ENCODE data around the gene ID3.
A peak's percentile ranks its signal among the peaks of the same experiment; 100 is the strongest.
"Not testable (repeated sequence)": the region's sequence is repeated elsewhere in the genome, so short reads cannot be mapped to it uniquely, and the experiment has no call there.

Gene ID3

GRCh38 chr1:23588749-23589548, 29.6 kb upstream of the ID3 start:
- Histone ChIP-seq H3K9ac (ENCODE audit: low read depth in 1 of 2, low read length in 2 of 2) (no peak overlapping the region), H3K36me3 (ENCODE audit: control insufficient read depth in 1 of 2, insufficient read depth in 2 of 2, low read length in 2 of 2) (no peaks in the 10 kb centered on the region), H3K27me3 (ENCODE audit: control insufficient read depth in 1 of 2, insufficient read depth in 2 of 2, low read length in 2 of 2) (no peaks in the 10 kb centered on the region), H3K4me1 (ENCODE audit: control insufficient read depth in 1 of 2, insufficient read depth in 2 of 2, low read length in 2 of 2) (peaks cover 0 to 17% of the 10 kb centered on the region in 2 donors), H3K27ac (ENCODE audit: low read depth, low read length) (no peak overlapping the region), H3K9me3 (ENCODE audit: control insufficient read depth in 1 of 2, low read length in 2 of 2) (no peaks in the 10 kb centered on the region), H3K4me3 (ENCODE audit: low read depth in 1 of 2, low read length in 2 of 2) (no peak overlapping the region)

- Histone ChIP-seq H3K9me3 (ENCODE audit: control insufficient read depth in 1 of 2, low read length in 2 of 2) (no peaks in the 10 kb centered on the region), H3K4me1 (ENCODE audit: control insufficient read depth in 1 of 2, insufficient read depth in 2 of 2, low read length in 2 of 2) (no peaks in the 10 kb centered on the region), H3K27me3 (ENCODE audit: control insufficient read depth in 1 of 2, insufficient read depth in 2 of 2, low read length in 2 of 2) (no peaks in the 10 kb centered on the region), H3K27ac (ENCODE audit: low read depth, low read length) (no peak overlapping the region), H3K36me3 (ENCODE audit: control insufficient read depth in 1 of 2, insufficient read depth in 2 of 2, low read length in 2 of 2) (no peaks in the 10 kb centered on the region), H3K4me3 (ENCODE audit: low read depth in 1 of 2, low read length in 2 of 2) (no peak overlapping the region), H3K9ac (ENCODE audit: low read depth in 1 of 2, low read length in 2 of 2) (no peak overlapping the region)
Observed at GRCh38 chr1:23585321-23586022, 26.2 kb upstream of the ID3 start.

GRCh38 chr1:23583727-23584126, 24.4 kb upstream of the ID3 start:
- not testable (repeated sequence) for H3K27me3 ChIP-seq (ENCODE audit: control insufficient read depth in 1 of 2, insufficient read depth in 2 of 2, low read length in 2 of 2); H3K4me1 ChIP-seq (ENCODE audit: control insufficient read depth in 1 of 2, insufficient read depth in 2 of 2, low read length in 2 of 2); H3K9me3 ChIP-seq (ENCODE audit: control insufficient read depth in 1 of 2, low read length in 2 of 2); H3K4me3 ChIP-seq (ENCODE audit: low read depth in 1 of 2, low read length in 2 of 2); H3K9ac ChIP-seq (ENCODE audit: low read depth in 1 of 2, low read length in 2 of 2); H3K27ac ChIP-seq (ENCODE audit: low read depth, low read length); H3K36me3 ChIP-seq (ENCODE audit: control insufficient read depth in 1 of 2, insufficient read depth in 2 of 2, low read length in 2 of 2)

- H3K36me3 ChIP-seq (ENCODE audit: control insufficient read depth in 1 of 2, insufficient read depth in 2 of 2, low read length in 2 of 2), result no peaks in the 10 kb centered on the region
- no peaks in the 10 kb centered on the region for H3K27me3 ChIP-seq (ENCODE audit: control insufficient read depth in 1 of 2, insufficient read depth in 2 of 2, low read length in 2 of 2)
- peaks cover 7 to 9% of the 10 kb centered on the region in 2 donors for H3K4me1 ChIP-seq (ENCODE audit: control insufficient read depth in 1 of 2, insufficient read depth in 2 of 2, low read length in 2 of 2)
- H3K9ac ChIP-seq (ENCODE audit: low read depth in 1 of 2, low read length in 2 of 2), result no peak overlapping the region
- no peak overlapping the region for H3K4me3 ChIP-seq (ENCODE audit: low read depth in 1 of 2, low read length in 2 of 2)
- no peaks in the 10 kb centered on the region for H3K9me3 ChIP-seq (ENCODE audit: control insufficient read depth in 1 of 2, low read length in 2 of 2)
- H3K27ac ChIP-seq (ENCODE audit: low read depth, low read length), result no peak overlapping the region
Observed at GRCh38 chr1:23582820-23583219, 23.5 kb upstream of the ID3 start.

- no peak overlapping the region for H3K4me3 ChIP-seq (ENCODE audit: low read depth in 1 of 2, low read length in 2 of 2)
- no peaks in the 10 kb centered on the region for H3K36me3 ChIP-seq (ENCODE audit: control insufficient read depth in 1 of 2, insufficient read depth in 2 of 2, low read length in 2 of 2)
- no peaks in the 10 kb centered on the region for H3K27me3 ChIP-seq (ENCODE audit: control insufficient read depth in 1 of 2, insufficient read depth in 2 of 2, low read length in 2 of 2)
- H3K27ac ChIP-seq (ENCODE audit: low read depth, low read length), result no peak overlapping the region
- no peaks in the 10 kb centered on the region for H3K9me3 ChIP-seq (ENCODE audit: control insufficient read depth in 1 of 2, low read length in 2 of 2)
- H3K9ac ChIP-seq (ENCODE audit: low read depth in 1 of 2, low read length in 2 of 2), result no peak overlapping the region
- peaks cover 19 to 22% of the 10 kb centered on the region in 2 donors for H3K4me1 ChIP-seq (ENCODE audit: control insufficient read depth in 1 of 2, insufficient read depth in 2 of 2, low read length in 2 of 2)
Observed at GRCh38 chr1:23581219-23581618, 21.9 kb upstream of the ID3 start.

GRCh38 chr1:23578997-23579363, 19.7 kb upstream of the ID3 start:
- Histone ChIP-seq H3K9ac (ENCODE audit: low read depth in 1 of 2, low read length in 2 of 2) (no peak overlapping the region), H3K27me3 (ENCODE audit: control insufficient read depth in 1 of 2, insufficient read depth in 2 of 2, low read length in 2 of 2) (no peaks in the 10 kb centered on the region), H3K9me3 (ENCODE audit: control insufficient read depth in 1 of 2, low read length in 2 of 2) (no peaks in the 10 kb centered on the region), H3K36me3 (ENCODE audit: control insufficient read depth in 1 of 2, insufficient read depth in 2 of 2, low read length in 2 of 2) (no peaks in the 10 kb centered on the region), H3K4me1 (ENCODE audit: control insufficient read depth in 1 of 2, insufficient read depth in 2 of 2, low read length in 2 of 2) (peaks cover 19 to 22% of the 10 kb centered on the region in 2 donors), H3K27ac (ENCODE audit: low read depth, low read length) (no peak overlapping the region), H3K4me3 (ENCODE audit: low read depth in 1 of 2, low read length in 2 of 2) (no peak overlapping the region)

- no peak overlapping the region for H3K27ac ChIP-seq (ENCODE audit: low read depth, low read length)
- H3K9me3 ChIP-seq (ENCODE audit: control insufficient read depth in 1 of 2, low read length in 2 of 2), result no peaks in the 10 kb centered on the region
- no peak overlapping the region for H3K4me3 ChIP-seq (ENCODE audit: low read depth in 1 of 2, low read length in 2 of 2)
- H3K27me3 ChIP-seq (ENCODE audit: control insufficient read depth in 1 of 2, insufficient read depth in 2 of 2, low read length in 2 of 2), result no peaks in the 10 kb centered on the region
- H3K36me3 ChIP-seq (ENCODE audit: control insufficient read depth in 1 of 2, insufficient read depth in 2 of 2, low read length in 2 of 2), result no peaks in the 10 kb centered on the region
- peaks cover 19 to 22% of the 10 kb centered on the region in 2 donors for H3K4me1 ChIP-seq (ENCODE audit: control insufficient read depth in 1 of 2, insufficient read depth in 2 of 2, low read length in 2 of 2)
- no peak overlapping the region for H3K9ac ChIP-seq (ENCODE audit: low read depth in 1 of 2, low read length in 2 of 2)
Observed at GRCh38 chr1:23578311-23578996, 19.2 kb upstream of the ID3 start.

GRCh38 chr1:23577056-23578004, 18.0 kb upstream of the ID3 start:
- Histone ChIP-seq H3K9me3 (ENCODE audit: control insufficient read depth in 1 of 2, low read length in 2 of 2) (no peaks in the 10 kb centered on the region), H3K27ac (ENCODE audit: low read depth, low read length) (peak overlapping the region; percentile 43), H3K9ac (ENCODE audit: low read depth in 1 of 2, low read length in 2 of 2) (no peak overlapping the region), H3K27me3 (ENCODE audit: control insufficient read depth in 1 of 2, insufficient read depth in 2 of 2, low read length in 2 of 2) (no peaks in the 10 kb centered on the region), H3K4me3 (ENCODE audit: low read depth in 1 of 2, low read length in 2 of 2) (peak overlapping the region in 1 of 2 donors; percentile 24), H3K4me1 (ENCODE audit: control insufficient read depth in 1 of 2, insufficient read depth in 2 of 2, low read length in 2 of 2) (peaks cover 19 to 22% of the 10 kb centered on the region in 2 donors), H3K36me3 (ENCODE audit: control insufficient read depth in 1 of 2, insufficient read depth in 2 of 2, low read length in 2 of 2) (no peaks in the 10 kb centered on the region)

GRCh38 chr1:23576338-23577055, 17.2 kb upstream of the ID3 start:
- Histone ChIP-seq H3K27ac (ENCODE audit: low read depth, low read length) (peak overlapping the region; percentile 26), H3K4me1 (ENCODE audit: control insufficient read depth in 1 of 2, insufficient read depth in 2 of 2, low read length in 2 of 2) (peaks cover 19 to 22% of the 10 kb centered on the region in 2 donors), H3K9ac (ENCODE audit: low read depth in 1 of 2, low read length in 2 of 2) (no peak overlapping the region), H3K9me3 (ENCODE audit: control insufficient read depth in 1 of 2, low read length in 2 of 2) (no peaks in the 10 kb centered on the region), H3K27me3 (ENCODE audit: control insufficient read depth in 1 of 2, insufficient read depth in 2 of 2, low read length in 2 of 2) (no peaks in the 10 kb centered on the region), H3K36me3 (ENCODE audit: control insufficient read depth in 1 of 2, insufficient read depth in 2 of 2, low read length in 2 of 2) (no peaks in the 10 kb centered on the region), H3K4me3 (ENCODE audit: low read depth in 1 of 2, low read length in 2 of 2) (peak overlapping the region in 1 of 2 donors; percentile 24)
